ENCODE data around the gene ZDBF2.
"Not testable (repeated sequence)": the region's sequence is repeated elsewhere in the genome, so short reads cannot be mapped to it uniquely, and the experiment has no call there.

Gene ZDBF2

GRCh38 chr2:206259376-206260187 is 14.9 kb upstream of the ZDBF2 start:
- no peak for DNase-seq (ENCODE audit: low read depth in 2 of 2)

GRCh38 chr2:206260188-206261012 is 14.1 kb upstream of the ZDBF2 start:
- DNase-seq (ENCODE audit: low read depth in 2 of 2): no peak

- DNase-seq (ENCODE audit: low read depth in 2 of 2): no peak
Observed at GRCh38 chr2:206263959-206264603, 10.4 kb upstream of the ZDBF2 start.

- DNase-seq (ENCODE audit: low read depth in 2 of 2): no peak
Observed at GRCh38 chr2:206266130-206267125, 8.0 kb upstream of the ZDBF2 start.

GRCh38 chr2:206267567-206267966 is 6.9 kb upstream of the ZDBF2 start:
- no peak for DNase-seq (ENCODE audit: low read depth in 2 of 2)

GRCh38 chr2:206271065-206271464 is 3.4 kb upstream of the ZDBF2 start:
- DNase-seq (ENCODE audit: low read depth in 2 of 2): no peak

GRCh38 chr2:206273905-206274304 is 558 bp upstream of the ZDBF2 start:
- DNase-seq (ENCODE audit: low read depth in 2 of 2): no peak

- no peak for DNase-seq (ENCODE audit: low read depth in 2 of 2)
Observed at GRCh38 chr2:206275312-206276055, 1.0 kb downstream of the ZDBF2 start.

- DNase-seq (ENCODE audit: low read depth in 2 of 2): no peak
Observed at GRCh38 chr2:206276169-206276942, 1.9 kb downstream of the ZDBF2 start.

GRCh38 chr2:206277503-206277902 is 3.0 kb downstream of the ZDBF2 start:
- DNase-seq (ENCODE audit: low read depth in 2 of 2): no peak

- no peak for DNase-seq (ENCODE audit: low read depth in 2 of 2)
Observed at GRCh38 chr2:206282746-206283145, 8.3 kb downstream of the ZDBF2 start.

GRCh38 chr2:206287197-206287596 is 12.7 kb downstream of the ZDBF2 start:
- no peak for DNase-seq (ENCODE audit: low read depth in 2 of 2)

- no peak for DNase-seq (ENCODE audit: low read depth in 2 of 2)
Observed at GRCh38 chr2:206289391-206289790, 14.9 kb downstream of the ZDBF2 start.

- DNase-seq (ENCODE audit: low read depth in 2 of 2): no peak
Observed at GRCh38 chr2:206296128-206296527, 21.7 kb downstream of the ZDBF2 start.

- not testable (repeated sequence) for DNase-seq (ENCODE audit: low read depth in 2 of 2)
Observed at GRCh38 chr2:206299608-206300007, 25.1 kb downstream of the ZDBF2 start.

GRCh38 chr2:206305523-206306245 is 31.2 kb downstream of the ZDBF2 start:
- no peak for DNase-seq (ENCODE audit: low read depth in 2 of 2)

GRCh38 chr2:206311026-206311425 is 36.6 kb downstream of the ZDBF2 start:
- DNase-seq (ENCODE audit: low read depth in 2 of 2): no peak

- no peak for DNase-seq (ENCODE audit: low read depth in 2 of 2)
Observed at GRCh38 chr2:206316141-206316540, 41.7 kb downstream of the ZDBF2 start.

GRCh38 chr2:206323033-206323432 is 48.6 kb downstream of the ZDBF2 start:
- no peak for DNase-seq (ENCODE audit: low read depth in 2 of 2)

Measured in stimulated activated CD8-positive, alpha-beta memory T cell treated with anti-CD3 and anti-CD28 coated beads, Interleukin-15, amount 100 ng/mL, for 48 hours (primary cell).